ENCODE measurements around the gene GALNT17. TPM values are rescaled to one million over a fixed set of nuclear protein-coding genes. Genes with fewer than 3 reads are reported as not detected.

The GALNT17 gene
- total RNA-seq, 1 donor from 2014 or later, result not detected

- no peak for DNase-seq (ENCODE audit: extremely low read depth, low read depth, low spot score)
These were observed 622.9 kb downstream of the GALNT17 start for GRCh38 chr7:71754828-71755227.

GRCh38 chr7:71761336-71761735, 629.4 kb downstream of the GALNT17 start:
- no peak for DNase-seq (ENCODE audit: extremely low read depth, low read depth, low spot score)

Measured in glomerular endothelial cell (primary cell).